Activated naive CD4-positive, alpha-beta T cell (primary cell): Measurements from ENCODE around the gene ISOC2.
"Not testable (repeated sequence)": the region's sequence is repeated elsewhere in the genome, so short reads cannot be mapped to it uniquely, and the experiment has no call there.

Experiments used
- DNase-seq, 4 experiments: peaks; one replicate each; lab custom pipeline; 2025; lab: John Stamatoyannopoulos, UW

Gene ISOC2

GRCh38 chr19:55440411-55441105 is 20.9 kb downstream of the ISOC2 start:
- no peak for DNase-seq

- no peak for DNase-seq
Observed at GRCh38 chr19:55439052-55439451, 22.4 kb downstream of the ISOC2 start.

- DNase-seq = peak in 1 of 4 experiments; percentile 20
Observed at GRCh38 chr19:55437410-55437809, 24.0 kb downstream of the ISOC2 start.

GRCh38 chr19:55436847-55437246 is 24.6 kb downstream of the ISOC2 start:
- no peak for DNase-seq

- no peak for DNase-seq
Observed at GRCh38 chr19:55435020-55435419, 26.4 kb downstream of the ISOC2 start.

GRCh38 chr19:55434356-55434919 is 27.0 kb downstream of the ISOC2 start:
- DNase-seq = no peak

GRCh38 chr19:55433292-55433691 is 28.1 kb downstream of the ISOC2 start:
- DNase-seq = no peak

- no peak for DNase-seq
Observed at GRCh38 chr19:55432241-55432959, 29.0 kb downstream of the ISOC2 start.

GRCh38 chr19:55431183-55431582 is 30.3 kb downstream of the ISOC2 start:
- no peak for DNase-seq

- DNase-seq = no peak
Observed at GRCh38 chr19:55426042-55426441, 35.4 kb downstream of the ISOC2 start.

GRCh38 chr19:55424518-55424917 is 36.9 kb downstream of the ISOC2 start:
- DNase-seq = no peak

GRCh38 chr19:55423225-55424005 is 38.0 kb downstream of the ISOC2 start:
- no peak for DNase-seq

GRCh38 chr19:55421281-55421680 is 40.2 kb downstream of the ISOC2 start:
- DNase-seq = not testable (repeated sequence)

- DNase-seq = no peak
Observed at GRCh38 chr19:55419624-55420236, 41.7 kb downstream of the ISOC2 start.

GRCh38 chr19:55419103-55419502 is 42.3 kb downstream of the ISOC2 start:
- DNase-seq = no peak

GRCh38 chr19:55418185-55418584 is 43.3 kb downstream of the ISOC2 start:
- DNase-seq = peak in 1 of 4 experiments; percentile 17

GRCh38 chr19:55410168-55410567 is 51.3 kb downstream of the ISOC2 start:
- DNase-seq = no peak

- not testable (repeated sequence) for DNase-seq
Observed at GRCh38 chr19:55409179-55409578, 52.3 kb downstream of the ISOC2 start.

GRCh38 chr19:55408533-55408872 is 52.9 kb downstream of the ISOC2 start:
- no peak for DNase-seq

GRCh38 chr19:55407800-55408532 is 53.5 kb downstream of the ISOC2 start:
- peak; percentile 89 to 94 (median 94) for DNase-seq

GRCh38 chr19:55407550-55407799 is 54.0 kb downstream of the ISOC2 start, which contains the start of gene UBE2S:
TSS of gene UBE2S (minus strand) at chr19:55407788. CDS start at chr19:55407589, 199 bp downstream.
- DNase-seq = not testable (repeated sequence)
